PFSK-1 (cell line): ENCODE measurements around the gene MTF2.

Experiments
- POLR2AphosphoS5 ChIP-seq: IDR thresholded peaks from 2 replicates; pipeline ENCODE4 v1.6.1; 2012; ENCODE audit warnings: low read depth, mild to moderate bottlenecking, control low read depth, low read length, moderate library complexity
- REST ChIP-seq, 2 experiments: IDR thresholded peaks; 2 replicates each; pipeline versions ENCODE4 v1.6.1 to v1.8.0; 2011 to 2012; ENCODE audit warnings: low read depth in 2 of 2, low read length in 2 of 2, control low read depth in 1 of 2, inconsistent platforms in 1 of 2, mild to moderate bottlenecking in 1 of 2, moderate library complexity in 1 of 2; ENCODE audit not compliant: insufficient read depth in 1 of 2

DNA sequence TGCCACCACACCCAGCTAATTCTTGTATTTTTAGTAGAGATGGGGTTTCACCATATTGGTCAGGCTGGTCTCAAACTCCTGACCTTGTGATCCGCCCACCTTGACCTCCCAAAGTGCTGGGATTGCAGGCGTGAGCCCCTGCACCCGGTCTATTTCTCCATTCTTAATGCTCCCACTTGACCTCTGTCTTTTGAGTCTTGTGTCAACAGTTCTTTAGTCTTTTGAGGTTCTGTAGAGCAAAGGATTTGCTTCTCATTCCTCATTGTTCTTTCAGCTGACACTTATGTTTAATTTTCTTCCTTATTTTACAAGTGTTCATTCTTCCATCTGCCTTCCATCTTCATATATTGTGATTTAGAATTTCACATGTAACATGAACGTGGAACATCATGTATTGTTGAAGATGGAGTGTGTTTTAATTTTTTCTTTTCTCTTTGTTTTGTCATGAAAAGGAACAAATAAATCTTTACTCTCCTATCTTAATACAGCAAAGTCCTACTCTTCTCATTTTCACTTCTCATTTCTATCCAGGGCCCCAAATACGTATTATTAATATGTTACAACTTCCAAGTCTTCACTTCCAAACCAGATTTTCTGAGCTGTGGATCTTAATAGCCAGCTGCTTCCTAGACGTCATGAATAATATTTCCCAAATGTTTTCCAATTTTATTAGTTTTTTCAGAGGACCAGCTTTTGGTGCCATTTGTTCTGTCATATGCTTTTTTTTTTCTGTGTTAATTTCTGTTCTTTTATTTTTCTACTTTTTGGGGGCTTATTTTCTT is 16.9 kb downstream of the MTF2 start:
- TF ChIP-seq REST (IDR thresholded peaks at IDR 0.05; ENCODE audit: insufficient read depth in 1 of 2, low read depth in 2 of 2, low read length in 2 of 2) (no peak), POLR2AphosphoS5 (no peak)
